Measurements from ENCODE around the gene FBN3.
"Not testable (repeated sequence)": the region's sequence is repeated elsewhere in the genome, so short reads cannot be mapped to it uniquely, and the experiment has no call there.

Gene FBN3

GRCh38 chr19:8046569-8047165, 102.7 kb downstream of the FBN3 start:
- no peak for DNase-seq

GRCh38 chr19:8045872-8046568, 103.4 kb downstream of the FBN3 start:
- no peak for DNase-seq

GRCh38 chr19:8044018-8044417, 105.4 kb downstream of the FBN3 start:
- DNase-seq = no peak

GRCh38 chr19:8042900-8043299, 106.5 kb downstream of the FBN3 start:
- no peak for DNase-seq

- no peak for DNase-seq
Measured at GRCh38 chr19:8041531-8041931, 107.9 kb downstream of the FBN3 start.

GRCh38 chr19:8039231-8039630, 110.2 kb downstream of the FBN3 start:
- no peak for DNase-seq

- no peak for DNase-seq
Measured at GRCh38 chr19:8038815-8039214, 110.6 kb downstream of the FBN3 start.

GRCh38 chr19:8036434-8037099, 112.8 kb downstream of the FBN3 start:
- DNase-seq = no peak

GRCh38 chr19:8034178-8034525, 115.2 kb downstream of the FBN3 start:
- DNase-seq = no peak

GRCh38 chr19:8033287-8034177, 115.9 kb downstream of the FBN3 start:
- not testable (repeated sequence) for DNase-seq

GRCh38 chr19:8030960-8031359, 118.4 kb downstream of the FBN3 start:
- DNase-seq = no peak

GRCh38 chr19:8028951-8029491, 120.4 kb downstream of the FBN3 start:
- no peak for DNase-seq

GRCh38 chr19:8025316-8025715, 124.1 kb downstream of the FBN3 start:
- no peak for DNase-seq

- DNase-seq = not testable (repeated sequence)
Measured at GRCh38 chr19:8024256-8024655, 125.1 kb downstream of the FBN3 start.

- no peak for DNase-seq
Measured at GRCh38 chr19:8023371-8023770, 126.0 kb downstream of the FBN3 start.

GRCh38 chr19:8022275-8022674, 127.1 kb downstream of the FBN3 start:
- DNase-seq = no peak

- no peak for DNase-seq
Measured at GRCh38 chr19:8021374-8021773, 128.0 kb downstream of the FBN3 start.

- DNase-seq = no peak
Measured at GRCh38 chr19:8020681-8021080, 128.7 kb downstream of the FBN3 start.

- no peak for DNase-seq
Measured at GRCh38 chr19:8017808-8018207, 131.6 kb downstream of the FBN3 start.

Measured in NCI-H510A (cell line).